Liver (tissue), 9 donors: ENCODE data around the gene ALDH1L1. TPM values are rescaled to one million over a fixed set of nuclear protein-coding genes. Genes with fewer than 3 reads are reported as not detected.

ENCODE experiments used
- DNase-seq: peaks from one replicate; pipeline ENCODE4 v3.0.0-alpha.2; 2017; ENCODE audit warnings: low spot score
- H3K27ac ChIP-seq, 2 donors: one replicate each; pipeline ENCODE4 v1.7.0; 2013; ENCODE audit warnings: inconsistent platforms in 2 of 2, low read length in 2 of 2, control low read depth in 1 of 2, low read depth in 1 of 2, mild to moderate bottlenecking in 1 of 2
- H3K27me3 ChIP-seq, 4 donors: one replicate each; pipeline versions ENCODE4 v1.6.1 to v1.7.0; 2013; ENCODE audit warnings: low read length in 3 of 4, inconsistent platforms in 1 of 4, mild to moderate bottlenecking in 1 of 4, moderate library complexity in 1 of 4; ENCODE audit not compliant: control insufficient read depth in 4 of 4, insufficient read depth in 4 of 4
- H3K36me3 ChIP-seq, 4 donors: one replicate each; pipeline versions ENCODE4 v1.6.1 to v1.7.0; 2013; ENCODE audit warnings: low read length in 3 of 4, mild to moderate bottlenecking in 3 of 4, low read depth in 1 of 4, moderate library complexity in 1 of 4; ENCODE audit not compliant: control insufficient read depth in 4 of 4, insufficient read depth in 3 of 4
- H3K4me1 ChIP-seq, 4 donors: one replicate each; pipeline versions ENCODE4 v1.6.1 to v1.7.0; 2013; ENCODE audit warnings: low read length in 3 of 4, mild to moderate bottlenecking in 3 of 4, moderate library complexity in 1 of 4; ENCODE audit not compliant: control insufficient read depth in 4 of 4, insufficient read depth in 4 of 4
- H3K4me3 ChIP-seq, 3 donors: one replicate each; pipeline versions ENCODE4 v1.6.1 to v1.7.0; 2013; ENCODE audit warnings: low read length in 3 of 3, control low read depth in 1 of 3, low read depth in 1 of 3, mild to moderate bottlenecking in 1 of 3
- H3K9ac ChIP-seq, 2 donors: one replicate each; pipeline ENCODE4 v1.7.0; 2013; ENCODE audit warnings: low read length in 2 of 2, mild to moderate bottlenecking in 2 of 2, moderate library complexity in 2 of 2, control low read depth in 1 of 2, low read depth in 1 of 2
- H3K9me3 ChIP-seq, 4 donors: one replicate each; pipeline versions ENCODE4 v1.6.1 to v1.7.0; 2013; ENCODE audit warnings: low read length in 3 of 4; ENCODE audit not compliant: control insufficient read depth in 4 of 4
- ATF3 ChIP-seq: IDR thresholded peaks from 2 replicates; pipeline ENCODE4 v1.6.1; 2016; ENCODE audit warnings: antibody characterized with exemption
- CTCF ChIP-seq: fragments of 150-350 bp; IDR thresholded peaks from 2 replicates; pipeline ENCODE4 v1.5.1; 2017; ENCODE audit warnings: improper control_type of control experiment, low read depth, low read length; ENCODE audit not compliant: missing input control
- EGR1 ChIP-seq, 2 donors: IDR thresholded peaks; 2 replicates each; pipeline ENCODE4 v1.6.1; 2016 to 2018; ENCODE audit warnings: antibody characterized with exemption in 2 of 2, low read depth in 2 of 2
- FOXA1 ChIP-seq: IDR thresholded peaks from 2 replicates; pipeline ENCODE4 v1.6.1; 2016; ENCODE audit warnings: antibody characterized with exemption
- GABPA ChIP-seq, 2 donors: IDR thresholded peaks in 1 of 2; conservative IDR thresholded peaks in 1 of 2; 2 replicates each; pipeline ENCODE4 v1.6.1; 2016; ENCODE audit warnings: antibody characterized with exemption in 2 of 2, mild to moderate bottlenecking in 1 of 2, moderate library complexity in 1 of 2
- HNF4A ChIP-seq, 2 donors: conservative IDR thresholded peaks; 2 replicates each; pipeline ENCODE4 v1.6.1; 2016; ENCODE audit warnings: antibody characterized with exemption in 2 of 2, mild to moderate bottlenecking in 2 of 2
- JUND ChIP-seq, 2 donors: IDR thresholded peaks; 2 replicates each; pipeline ENCODE4 v1.6.1; 2016; ENCODE audit warnings: antibody characterized with exemption in 2 of 2
- MAX ChIP-seq: IDR thresholded peaks from 2 replicates; pipeline ENCODE4 v1.6.1; 2016; ENCODE audit warnings: antibody characterized with exemption
- RAD21 ChIP-seq, 2 donors: IDR thresholded peaks; 2 replicates each; pipeline ENCODE4 v1.6.1; 2016; ENCODE audit warnings: antibody characterized with exemption in 2 of 2, mild to moderate bottlenecking in 2 of 2
- RXRA ChIP-seq, 2 donors: IDR thresholded peaks; 2 replicates each; pipeline ENCODE4 v1.6.1; 2017 to 2018; ENCODE audit warnings: antibody characterized with exemption in 2 of 2, mild to moderate bottlenecking in 1 of 2
- TAF1 ChIP-seq: conservative IDR thresholded peaks from 2 replicates; pipeline ENCODE4 v1.6.1; 2016; ENCODE audit warnings: antibody characterized with exemption, mild to moderate bottlenecking
- YY1 ChIP-seq: IDR thresholded peaks from 2 replicates; pipeline ENCODE4 v1.6.1; 2016; ENCODE audit warnings: antibody characterized with exemption, mild to moderate bottlenecking
- WGBS: extraction: QIAGEN DNeasy Blood & Tissue Kit; methylation state at CpG from one replicate; pipeline ENCODE4 v1.1.7; 2013; 5-methylcytosine and 5-hydroxymethylcytosine counted together
- polyA plus RNA-seq, 2 donors: library from polyadenylated mRNA; stranded (reverse) in 1 of 2; unstranded in 1 of 2; fragments of 200-250 nt in 1 of 2; fragments of >200 nt in 1 of 2; fragmentation: Nextera tagmentation in 1 of 2; extraction: Ambion mirVana in 1 of 2; gene quantifications; one replicate each; pipeline versions ENCODE4 v1.2.1 to v1.2.3, GENCODE V29; 2013 to 2015
- total RNA-seq, 2 donors: library from RNA; depleted of rRNA; stranded (reverse); fragments of >200 nt; gene quantifications; one replicate each; pipeline ENCODE4 v1.2.3, GENCODE V29; 2014
- TF ChIP-seq, protein P1 (sequence below): IDR thresholded peaks from 2 replicates; pipeline ENCODE4 v1.6.1; 2016; ENCODE audit warnings: antibody characterized with exemption, mild to moderate bottlenecking
- TF ChIP-seq, protein P2 (sequence below): IDR thresholded peaks from 2 replicates; pipeline ENCODE4 v1.6.1; 2016; ENCODE audit warnings: antibody characterized with exemption
- donor health status: healthy.
- donor health status: healthy.
- donor health status: healthy.
- donor health status: healthy.
- donor health status: healthy.

The ALDH1L1 gene
- total and polyA plus RNA-seq, 4 donors = 46.7 to 234 (median 147) TPM

DNA sequence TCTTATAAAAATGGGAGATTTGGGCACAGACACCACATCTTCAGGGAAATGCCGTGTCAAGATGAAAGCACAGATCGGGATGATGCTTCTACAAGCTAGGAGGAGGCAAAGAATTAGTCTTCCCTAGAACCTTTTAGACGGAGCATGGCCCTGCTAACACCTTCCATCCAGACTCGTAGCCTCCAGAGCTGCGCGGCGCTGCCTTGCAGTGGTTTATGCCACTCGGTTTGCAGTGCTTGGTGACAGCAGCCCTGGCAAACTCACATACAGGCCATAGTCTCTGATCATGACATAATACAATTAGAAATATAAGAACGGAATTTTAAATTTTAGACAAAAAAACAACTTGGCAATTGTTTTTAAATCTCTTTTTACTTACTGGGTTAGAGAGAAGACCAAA, 59.3 kb downstream of the ALDH1L1 start (continued):
- TF ChIP-seq, protein P1, sequence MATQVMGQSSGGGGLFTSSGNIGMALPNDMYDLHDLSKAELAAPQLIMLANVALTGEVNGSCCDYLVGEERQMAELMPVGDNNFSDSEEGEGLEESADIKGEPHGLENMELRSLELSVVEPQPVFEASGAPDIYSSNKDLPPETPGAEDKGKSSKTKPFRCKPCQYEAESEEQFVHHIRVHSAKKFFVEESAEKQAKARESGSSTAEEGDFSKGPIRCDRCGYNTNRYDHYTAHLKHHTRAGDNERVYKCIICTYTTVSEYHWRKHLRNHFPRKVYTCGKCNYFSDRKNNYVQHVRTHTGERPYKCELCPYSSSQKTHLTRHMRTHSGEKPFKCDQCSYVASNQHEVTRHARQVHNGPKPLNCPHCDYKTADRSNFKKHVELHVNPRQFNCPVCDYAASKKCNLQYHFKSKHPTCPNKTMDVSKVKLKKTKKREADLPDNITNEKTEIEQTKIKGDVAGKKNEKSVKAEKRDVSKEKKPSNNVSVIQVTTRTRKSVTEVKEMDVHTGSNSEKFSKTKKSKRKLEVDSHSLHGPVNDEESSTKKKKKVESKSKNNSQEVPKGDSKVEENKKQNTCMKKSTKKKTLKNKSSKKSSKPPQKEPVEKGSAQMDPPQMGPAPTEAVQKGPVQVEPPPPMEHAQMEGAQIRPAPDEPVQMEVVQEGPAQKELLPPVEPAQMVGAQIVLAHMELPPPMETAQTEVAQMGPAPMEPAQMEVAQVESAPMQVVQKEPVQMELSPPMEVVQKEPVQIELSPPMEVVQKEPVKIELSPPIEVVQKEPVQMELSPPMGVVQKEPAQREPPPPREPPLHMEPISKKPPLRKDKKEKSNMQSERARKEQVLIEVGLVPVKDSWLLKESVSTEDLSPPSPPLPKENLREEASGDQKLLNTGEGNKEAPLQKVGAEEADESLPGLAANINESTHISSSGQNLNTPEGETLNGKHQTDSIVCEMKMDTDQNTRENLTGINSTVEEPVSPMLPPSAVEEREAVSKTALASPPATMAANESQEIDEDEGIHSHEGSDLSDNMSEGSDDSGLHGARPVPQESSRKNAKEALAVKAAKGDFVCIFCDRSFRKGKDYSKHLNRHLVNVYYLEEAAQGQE = no peak

DNA sequence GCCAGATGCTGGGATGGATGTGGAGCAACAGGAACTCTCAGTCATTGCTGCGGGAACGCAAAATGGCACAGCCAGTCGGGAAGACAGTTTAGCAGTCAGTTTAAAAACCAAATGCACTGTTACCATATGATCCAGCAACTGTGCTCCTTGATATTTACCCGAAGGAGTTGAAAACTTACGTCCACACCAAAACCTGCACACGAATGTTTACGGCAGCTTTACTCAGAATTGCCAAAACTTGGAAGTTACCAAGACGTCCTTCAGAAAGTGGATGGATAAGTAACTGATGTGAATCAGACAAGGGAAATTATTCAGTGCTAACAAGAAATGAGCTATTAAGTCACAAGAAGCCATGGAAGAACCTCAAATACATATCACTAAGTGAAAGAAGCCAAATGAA, 60.4 kb downstream of the ALDH1L1 start:
- 95% methylated on average over 8 of the region's 8 CpGs for WGBS
- no peak overlapping the region for H3K9ac ChIP-seq
- TF ChIP-seq JUND (IDR thresholded peaks at IDR 0.05) (no peak), EGR1 (IDR thresholded peaks at IDR 0.05; ENCODE audit: low read depth in 2 of 2) (no peak), CTCF (no peak), MAX (no peak), YY1 (no peak), TAF1 (no peak), GABPA (IDR thresholded peaks at IDR 0.05 in 1 of 2, conservative IDR thresholded peaks at IDR 0.05 in 1 of 2) (no peak), RXRA (IDR thresholded peaks at IDR 0.05) (no peak), RAD21 (IDR thresholded peaks at IDR 0.05) (no peak), HNF4A (conservative IDR thresholded peaks at IDR 0.05) (no peak), FOXA1 (no peak), ATF3 (no peak)
- TF ChIP-seq, protein P1 = no peak
- TF ChIP-seq, protein P2, sequence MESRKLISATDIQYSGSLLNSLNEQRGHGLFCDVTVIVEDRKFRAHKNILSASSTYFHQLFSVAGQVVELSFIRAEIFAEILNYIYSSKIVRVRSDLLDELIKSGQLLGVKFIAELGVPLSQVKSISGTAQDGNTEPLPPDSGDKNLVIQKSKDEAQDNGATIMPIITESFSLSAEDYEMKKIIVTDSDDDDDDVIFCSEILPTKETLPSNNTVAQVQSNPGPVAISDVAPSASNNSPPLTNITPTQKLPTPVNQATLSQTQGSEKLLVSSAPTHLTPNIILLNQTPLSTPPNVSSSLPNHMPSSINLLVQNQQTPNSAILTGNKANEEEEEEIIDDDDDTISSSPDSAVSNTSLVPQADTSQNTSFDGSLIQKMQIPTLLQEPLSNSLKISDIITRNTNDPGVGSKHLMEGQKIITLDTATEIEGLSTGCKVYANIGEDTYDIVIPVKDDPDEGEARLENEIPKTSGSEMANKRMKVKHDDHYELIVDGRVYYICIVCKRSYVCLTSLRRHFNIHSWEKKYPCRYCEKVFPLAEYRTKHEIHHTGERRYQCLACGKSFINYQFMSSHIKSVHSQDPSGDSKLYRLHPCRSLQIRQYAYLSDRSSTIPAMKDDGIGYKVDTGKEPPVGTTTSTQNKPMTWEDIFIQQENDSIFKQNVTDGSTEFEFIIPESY = no peak
- H3K4me3 ChIP-seq = no peak overlapping the region
- H3K9me3 ChIP-seq = no peaks in the 10 kb centered on the region
- no peak overlapping the region for H3K27ac ChIP-seq
- no peaks in the 10 kb centered on the region for H3K4me1 ChIP-seq
- H3K36me3 ChIP-seq = peaks cover 8 to 54% (median 42%) of the 10 kb centered on the region in 4 donors
- DNase-seq = no peak
- H3K27me3 ChIP-seq = no peaks in the 10 kb centered on the region
